ENCODE measurements around the gene PPP2R3B.

GRCh38 chrX:431056-431455 lies 44.3 kb upstream of the PPP2R3B start:
- TF ChIP-seq ZBTB33 (IDR thresholded peaks at IDR 0.05; ENCODE audit: extremely low read depth, insufficient replicate concordance, low read length), result no peak
- no peak for TF ChIP-seq CTCF (IDR thresholded peaks at IDR 0.05 in 2 of 3, conservative IDR thresholded peaks at IDR 0.05 in 1 of 3; ENCODE audit: borderline replicate concordance in 1 of 3, insufficient read depth in 1 of 3, low read depth in 2 of 3, low read length in 2 of 3)
- TF ChIP-seq ZFX (IDR thresholded peaks at IDR 0.05), result no peak

Measured in HCT116 (cell line).